ENCODE data around the gene SMIM13. TPM values are rescaled to one million over a fixed set of nuclear protein-coding genes. Genes with fewer than 3 reads are reported as not detected.

Gene SMIM13
- total RNA-seq, 1 experiment from 2014 or later, result 15.7 TPM

- ChIA-PET RAD21 (ENCODE audit: low non-redundant PET in 1 of 2, low total read pairs in 2 of 2, uncharacterized antibody in 2 of 2, unreplicated experiment in 2 of 2) (no interaction called here), POLR2A (no interaction called here), CTCF (no interaction called here)
- no TSS peak for BruUV-seq (replicated peaks)
- Histone ChIP-seq H3K9ac (ENCODE audit: low read length) (no peak overlapping the region), H3K4me1 (ENCODE audit: control insufficient read depth in 1 of 2, insufficient read depth in 2 of 2, low read length in 2 of 2) (no peaks in the 10 kb centered on the region), H3K36me3 (ENCODE audit: control insufficient read depth in 1 of 2, insufficient read depth in 2 of 2, low read length in 2 of 2) (no peaks in the 10 kb centered on the region), H3K4me2 (ENCODE audit: low read length) (no peak overlapping the region), H3K79me2 (ENCODE audit: insufficient read depth, low read length) (no peaks in the 10 kb centered on the region), H3K9me3 (ENCODE audit: control insufficient read depth in 1 of 2, insufficient read depth in 1 of 2, low read depth in 1 of 2, low read length in 2 of 2) (no peaks in the 10 kb centered on the region), H3K27me3 (ENCODE audit: insufficient read depth, low read length) (no peaks in the 10 kb centered on the region), H3K27ac (ENCODE audit: low read depth, low read length) (no peak overlapping the region), H2AFZ (ENCODE audit: low read depth, low read length, poor library complexity, severe bottlenecking) (no peak overlapping the region), H4K20me1 (ENCODE audit: insufficient read depth) (no peaks in the 10 kb centered on the region), H3K4me3 (replicated peaks in 1 of 2; ENCODE audit: low read depth in 1 of 2, low read length in 2 of 2) (no peak overlapping the region), H3K9me2 (ENCODE audit: insufficient read depth) (no peaks in the 10 kb centered on the region)
- no peak for DNase-seq (ENCODE audit: low read depth, low spot score)
- intact Hi-C loops (cut with micrococcal nuclease), result loop anchor here (10.0 kb wide), 1 partner anchor 401 kb away; no protein-coding TSS in a partner anchor
- ATAC-seq, result no peak
- no peak for TF ChIP-seq ZFX (IDR thresholded peaks at IDR 0.05)
Observed at GRCh38 chr6:11174242-11174611, 80.6 kb downstream of the SMIM13 start.

DNA sequence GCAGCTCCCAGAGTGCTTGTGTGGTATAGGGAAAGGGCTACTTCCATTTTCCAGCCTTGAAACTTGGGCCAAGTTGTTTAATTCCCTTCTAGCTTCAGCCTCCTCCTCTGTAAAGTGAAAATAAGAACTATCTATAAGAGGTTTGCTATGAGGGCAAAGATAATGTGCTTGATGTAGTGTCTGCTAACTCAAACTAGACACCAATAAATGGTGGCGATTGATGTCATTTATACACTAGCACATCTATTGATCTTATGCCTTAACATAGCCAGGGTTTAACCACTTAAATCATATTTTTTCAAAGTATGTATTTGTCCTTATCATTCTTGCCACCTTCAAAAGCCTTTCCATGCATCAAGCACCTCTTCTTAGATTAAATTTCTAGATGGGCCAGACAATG is 83.6 kb downstream of the SMIM13 start:
- H3K79me2 ChIP-seq (ENCODE audit: insufficient read depth, low read length), result no peaks in the 10 kb centered on the region
- H2AFZ ChIP-seq (ENCODE audit: low read depth, low read length, poor library complexity, severe bottlenecking), result no peak overlapping the region
- no peaks in the 10 kb centered on the region for H4K20me1 ChIP-seq (ENCODE audit: insufficient read depth)
- BruUV-seq (replicated peaks), result no TSS peak
- no peak for DNase-seq (ENCODE audit: low read depth, low spot score)
- RAD21 ChIA-PET (ENCODE audit: low non-redundant PET in 1 of 2, low total read pairs in 2 of 2, uncharacterized antibody in 2 of 2, unreplicated experiment in 2 of 2), result no interaction called here
- intact Hi-C loops (cut with micrococcal nuclease), result loop anchor here (10.0 kb wide), 1 partner anchor 398 kb away; no protein-coding TSS in a partner anchor
- no peaks in the 10 kb centered on the region for H3K9me3 ChIP-seq (ENCODE audit: control insufficient read depth in 1 of 2, insufficient read depth in 1 of 2, low read depth in 1 of 2, low read length in 2 of 2)
- ATAC-seq, result no peak
- H3K9me2 ChIP-seq (ENCODE audit: insufficient read depth), result no peaks in the 10 kb centered on the region
- H3K36me3 ChIP-seq (ENCODE audit: control insufficient read depth in 1 of 2, insufficient read depth in 2 of 2, low read length in 2 of 2), result no peaks in the 10 kb centered on the region
- TF ChIP-seq YY1 (IDR thresholded peaks at IDR 0.05; ENCODE audit: extremely low read depth, insufficient replicate concordance, low read depth, low read length) (no peak), POLR2A (IDR thresholded peaks at IDR 0.05; ENCODE audit: borderline replicate concordance, extremely low read depth, insufficient read depth, insufficient read length) (no peak), EGR1 (IDR thresholded peaks at IDR 0.05; ENCODE audit: low read depth) (no peak), FOSL1 (IDR thresholded peaks at IDR 0.05; ENCODE audit: low read depth) (no peak), JUND (IDR thresholded peaks at IDR 0.05) (no peak), REST (IDR thresholded peaks at IDR 0.05; ENCODE audit: low read depth) (no peak), SP1 (IDR thresholded peaks at IDR 0.05; ENCODE audit: low read depth) (no peak), POLR2AphosphoS5 (IDR thresholded peaks at IDR 0.05; ENCODE audit: low read depth, low read length) (no peak), CEBPB (IDR thresholded peaks at IDR 0.05; ENCODE audit: low read depth) (no peak), ELF1 (IDR thresholded peaks at IDR 0.05; ENCODE audit: borderline replicate concordance, low read depth) (no peak)
- H3K27ac ChIP-seq (ENCODE audit: low read depth, low read length), result no peak overlapping the region
- H3K4me2 ChIP-seq (ENCODE audit: low read length), result no peak overlapping the region
- H3K4me1 ChIP-seq (ENCODE audit: control insufficient read depth in 1 of 2, insufficient read depth in 2 of 2, low read length in 2 of 2), result no peaks in the 10 kb centered on the region
- POLR2A ChIA-PET, result no interaction called here
- H3K4me3 ChIP-seq (replicated peaks in 1 of 2; ENCODE audit: low read depth in 1 of 2, low read length in 2 of 2), result no peak overlapping the region
- no peaks in the 10 kb centered on the region for H3K27me3 ChIP-seq (ENCODE audit: insufficient read depth, low read length)
- no peak overlapping the region for H3K9ac ChIP-seq (ENCODE audit: low read length)
- CTCF ChIA-PET, result no interaction called here

Measured in HCT116 (cell line).